ENCODE results near the gene PGAM2.

Gene PGAM2

GRCh38 chr7:44065431-44066110 lies at the start of gene PGAM2:
Gene PGAM2, minus strand, starts transcription at chr7:44065567. Its CDS starts 38 bp downstream, at chr7:44065529.
- TF ChIP-seq GATA3 (IDR thresholded peaks at IDR 0.05; ENCODE audit: low read depth, low read length) = no peak
- no peak for TF ChIP-seq GATA2 (IDR thresholded peaks at IDR 0.05; ENCODE audit: low read depth, low read length)

- TF ChIP-seq GATA3 (IDR thresholded peaks at IDR 0.05; ENCODE audit: low read depth, low read length) (no peak), GATA2 (IDR thresholded peaks at IDR 0.05; ENCODE audit: low read depth, low read length) (no peak)
Observed at GRCh38 chr7:44114586-44115310, 49.4 kb upstream of the PGAM2 start.

GRCh38 chr7:44113764-44114354 lies 48.5 kb upstream of the PGAM2 start:
- TF ChIP-seq GATA2 (IDR thresholded peaks at IDR 0.05; ENCODE audit: low read depth, low read length) = no peak
- no peak for TF ChIP-seq GATA3 (IDR thresholded peaks at IDR 0.05; ENCODE audit: low read depth, low read length)

GRCh38 chr7:44112997-44113763 lies 47.8 kb upstream of the PGAM2 start:
- TF ChIP-seq GATA3 (IDR thresholded peaks at IDR 0.05; ENCODE audit: low read depth, low read length) = no peak
- TF ChIP-seq GATA2 (IDR thresholded peaks at IDR 0.05; ENCODE audit: low read depth, low read length) = no peak

GRCh38 chr7:44112231-44112996 lies 47.0 kb upstream of the PGAM2 start:
- TF ChIP-seq GATA2 (IDR thresholded peaks at IDR 0.05; ENCODE audit: low read depth, low read length) (no peak), GATA3 (IDR thresholded peaks at IDR 0.05; ENCODE audit: low read depth, low read length) (no peak)

GRCh38 chr7:44111761-44112160 lies 46.4 kb upstream of the PGAM2 start:
- TF ChIP-seq GATA3 (IDR thresholded peaks at IDR 0.05; ENCODE audit: low read depth, low read length) (no peak), GATA2 (IDR thresholded peaks at IDR 0.05; ENCODE audit: low read depth, low read length) (no peak)

- TF ChIP-seq GATA2 (IDR thresholded peaks at IDR 0.05; ENCODE audit: low read depth, low read length) (no peak), GATA3 (IDR thresholded peaks at IDR 0.05; ENCODE audit: low read depth, low read length) (no peak)
Observed at GRCh38 chr7:44110719-44111635, 45.6 kb upstream of the PGAM2 start.

- TF ChIP-seq GATA3 (IDR thresholded peaks at IDR 0.05; ENCODE audit: low read depth, low read length) (no peak), GATA2 (IDR thresholded peaks at IDR 0.05; ENCODE audit: low read depth, low read length) (no peak)
Observed at GRCh38 chr7:44109991-44110390, 44.6 kb upstream of the PGAM2 start.

- TF ChIP-seq GATA2 (IDR thresholded peaks at IDR 0.05; ENCODE audit: low read depth, low read length) (no peak), GATA3 (IDR thresholded peaks at IDR 0.05; ENCODE audit: low read depth, low read length) (no peak)
Observed at GRCh38 chr7:44108768-44109750, 43.7 kb upstream of the PGAM2 start.

- TF ChIP-seq GATA3 (IDR thresholded peaks at IDR 0.05; ENCODE audit: low read depth, low read length) = no peak
- TF ChIP-seq GATA2 (IDR thresholded peaks at IDR 0.05; ENCODE audit: low read depth, low read length) = no peak
Observed at GRCh38 chr7:44107961-44108767, 42.8 kb upstream of the PGAM2 start.
